Mesothelial cell of epicardium (in vitro differentiated cells): ENCODE results near the gene IL12B. TPM values are rescaled to one million over a fixed set of nuclear protein-coding genes. Genes with fewer than 3 reads are reported as not detected.
"Not testable (repeated sequence)": the region's sequence is repeated elsewhere in the genome, so short reads cannot be mapped to it uniquely, and the experiment has no call there.

ENCODE experiments used
- DNase-seq, 2 experiments: peaks; one replicate each; pipeline ENCODE4 v3.0.0; 2021; ENCODE audit warnings: low spot score in 2 of 2; ENCODE audit not compliant: unreplicated experiment in 2 of 2
- H3K27ac Mint-ChIP-seq: 2 replicates; pipeline ENCODE4 v1.8.0; 2021; ENCODE audit warnings: mixed read lengths
- H3K27me3 Mint-ChIP-seq: 2 replicates; pipeline ENCODE4 v1.8.0; 2021; ENCODE audit warnings: low read depth, mixed read lengths
- H3K36me3 Mint-ChIP-seq: 2 replicates; pipeline ENCODE4 v1.8.0; 2021; ENCODE audit warnings: mixed read lengths
- H3K4me1 Mint-ChIP-seq: 2 replicates; pipeline ENCODE4 v1.8.0; 2021; ENCODE audit warnings: mixed read lengths
- H3K4me3 Mint-ChIP-seq: 2 replicates; pipeline ENCODE4 v1.8.0; 2021; ENCODE audit warnings: mild to moderate bottlenecking, moderate library complexity, mixed read lengths
- H3K9me3 Mint-ChIP-seq: 2 replicates; pipeline ENCODE4 v1.8.0; 2021; ENCODE audit warnings: mixed read lengths
- total RNA-seq: library from RNA; stranded (reverse); gene quantifications from 3 replicates; pipeline ENCODE4 v1.2.1, GENCODE V29; 2021
- TF ChIP-seq, protein P1 (sequence below): fragments of 200-600 bp; sonication (generic); IDR thresholded peaks from one replicate; pipeline ENCODE4 v1.5.0; 2021; ENCODE audit warnings: antibody characterized with exemption; ENCODE audit not compliant: unreplicated experiment

The IL12B gene
- total RNA-seq, 1 donor from 2014 or later = not detected

DNA sequence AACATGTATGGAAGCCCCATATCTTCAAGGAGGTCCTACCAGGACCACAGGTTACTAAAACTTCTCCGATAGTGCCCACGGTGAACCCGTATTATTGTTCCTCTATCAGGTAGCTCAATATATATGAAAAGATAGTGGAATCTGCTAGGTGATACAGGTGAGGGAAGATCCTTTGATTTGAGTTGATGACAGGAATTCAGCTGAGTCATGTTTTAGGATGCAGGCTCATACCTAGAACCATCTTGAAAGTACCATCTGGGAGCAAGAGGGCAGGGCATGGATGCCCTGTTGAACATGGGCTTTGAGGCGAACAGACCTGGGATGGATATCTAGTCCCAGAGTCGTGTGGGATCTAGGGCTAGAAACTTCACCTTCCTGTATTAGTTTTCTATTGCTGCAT is 35.4 kb downstream of the IL12B start:
- H3K4me3 Mint-ChIP-seq = no peak overlapping the region
- H3K4me1 Mint-ChIP-seq = peaks cover under 1% of the 10 kb centered on the region
- TF ChIP-seq, protein P1, sequence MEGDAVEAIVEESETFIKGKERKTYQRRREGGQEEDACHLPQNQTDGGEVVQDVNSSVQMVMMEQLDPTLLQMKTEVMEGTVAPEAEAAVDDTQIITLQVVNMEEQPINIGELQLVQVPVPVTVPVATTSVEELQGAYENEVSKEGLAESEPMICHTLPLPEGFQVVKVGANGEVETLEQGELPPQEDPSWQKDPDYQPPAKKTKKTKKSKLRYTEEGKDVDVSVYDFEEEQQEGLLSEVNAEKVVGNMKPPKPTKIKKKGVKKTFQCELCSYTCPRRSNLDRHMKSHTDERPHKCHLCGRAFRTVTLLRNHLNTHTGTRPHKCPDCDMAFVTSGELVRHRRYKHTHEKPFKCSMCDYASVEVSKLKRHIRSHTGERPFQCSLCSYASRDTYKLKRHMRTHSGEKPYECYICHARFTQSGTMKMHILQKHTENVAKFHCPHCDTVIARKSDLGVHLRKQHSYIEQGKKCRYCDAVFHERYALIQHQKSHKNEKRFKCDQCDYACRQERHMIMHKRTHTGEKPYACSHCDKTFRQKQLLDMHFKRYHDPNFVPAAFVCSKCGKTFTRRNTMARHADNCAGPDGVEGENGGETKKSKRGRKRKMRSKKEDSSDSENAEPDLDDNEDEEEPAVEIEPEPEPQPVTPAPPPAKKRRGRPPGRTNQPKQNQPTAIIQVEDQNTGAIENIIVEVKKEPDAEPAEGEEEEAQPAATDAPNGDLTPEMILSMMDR = no peak
- H3K27me3 Mint-ChIP-seq = no peaks in the 10 kb centered on the region
- no peak overlapping the region for H3K27ac Mint-ChIP-seq
- DNase-seq = no peak
- H3K36me3 Mint-ChIP-seq = no peaks in the 10 kb centered on the region
- H3K9me3 Mint-ChIP-seq = peaks cover 20% of the 10 kb centered on the region

DNA sequence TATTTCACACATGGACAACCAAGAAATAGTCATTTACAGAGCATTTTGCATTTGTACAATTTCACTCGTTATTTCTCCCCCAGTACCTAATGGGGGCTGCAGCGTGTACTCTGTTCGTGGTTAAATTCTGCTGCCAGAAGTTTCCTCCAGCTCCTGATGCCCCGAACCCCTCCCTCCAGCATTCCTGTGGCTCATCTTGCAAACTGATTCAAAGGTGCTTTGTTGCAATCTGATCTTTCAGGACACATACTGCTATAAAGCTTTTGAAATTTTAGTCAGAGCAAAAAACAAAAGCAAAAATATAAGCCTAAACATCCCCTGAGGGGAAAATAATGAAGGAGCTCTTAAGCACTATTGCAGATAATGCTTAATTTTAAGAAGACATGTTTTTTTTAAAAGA is 39.5 kb downstream of the IL12B start:
- H3K27me3 Mint-ChIP-seq = no peaks in the 10 kb centered on the region
- TF ChIP-seq, protein P1 = no peak
- H3K4me1 Mint-ChIP-seq = no peaks in the 10 kb centered on the region
- DNase-seq = no peak
- no peaks in the 10 kb centered on the region for H3K9me3 Mint-ChIP-seq
- no peak overlapping the region for H3K4me3 Mint-ChIP-seq
- H3K27ac Mint-ChIP-seq = no peak overlapping the region
- H3K36me3 Mint-ChIP-seq = no peaks in the 10 kb centered on the region

DNA sequence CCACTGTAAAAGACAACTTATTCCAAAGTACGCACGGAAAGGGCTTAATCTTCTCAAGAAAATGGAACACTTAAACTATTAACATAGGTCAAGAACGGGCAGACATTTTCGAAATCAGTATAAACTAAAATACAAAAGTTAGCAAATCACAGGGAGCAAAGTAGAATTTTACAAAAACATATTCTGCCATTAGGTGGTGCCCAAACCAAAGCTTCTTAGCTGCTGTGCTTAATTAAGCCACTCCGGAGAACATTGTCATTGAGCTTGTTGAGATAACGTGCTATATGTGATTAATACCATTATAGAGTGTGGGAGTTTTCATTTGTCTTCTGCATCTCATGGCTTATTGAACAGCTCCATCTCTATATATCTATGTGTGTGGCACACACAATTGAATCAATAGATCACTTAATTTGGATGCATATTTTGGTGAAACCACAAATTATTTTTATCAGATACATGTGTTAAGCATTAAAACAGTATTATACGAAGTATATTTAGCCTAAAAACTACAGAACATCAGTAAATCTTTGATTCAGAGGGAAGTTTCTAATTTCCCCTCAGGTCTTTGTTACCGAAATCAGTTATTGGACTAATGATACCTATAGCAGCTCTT is 43.8 kb downstream of the IL12B start:
- Mint-ChIP-seq H3K4me3 (no peak overlapping the region), H3K4me1 (no peaks in the 10 kb centered on the region), H3K9me3 (no peaks in the 10 kb centered on the region), H3K36me3 (no peaks in the 10 kb centered on the region), H3K27me3 (no peaks in the 10 kb centered on the region), H3K27ac (no peak overlapping the region)
- no peak for DNase-seq
- TF ChIP-seq, protein P1 = no peak

DNA sequence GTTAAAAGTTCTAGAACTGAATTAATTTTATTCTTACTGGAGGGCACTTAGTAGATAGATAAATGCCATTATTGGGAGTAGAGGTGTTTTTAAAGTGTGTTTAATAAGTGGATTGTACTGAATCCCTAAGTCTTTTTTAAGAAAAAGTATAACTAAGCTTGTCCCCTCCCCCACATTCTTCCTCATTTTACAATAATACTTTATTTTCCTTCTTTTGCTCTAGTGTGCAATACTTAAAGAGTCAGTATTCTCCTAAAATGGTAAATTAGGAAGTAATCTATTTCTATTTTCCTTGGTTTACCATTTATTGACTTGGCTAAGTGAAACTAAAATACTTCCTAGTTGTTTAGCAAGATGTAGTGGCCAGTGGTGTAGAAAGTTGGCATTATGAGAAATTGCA is 55.6 kb downstream of the IL12B start:
- Mint-ChIP-seq H3K4me3 (no peak overlapping the region), H3K36me3 (peaks cover 41% of the 10 kb centered on the region), H3K27ac (no peak overlapping the region), H3K27me3 (no peaks in the 10 kb centered on the region), H3K9me3 (no peaks in the 10 kb centered on the region), H3K4me1 (no peaks in the 10 kb centered on the region)
- TF ChIP-seq, protein P1 = no peak
- DNase-seq = no peak

DNA sequence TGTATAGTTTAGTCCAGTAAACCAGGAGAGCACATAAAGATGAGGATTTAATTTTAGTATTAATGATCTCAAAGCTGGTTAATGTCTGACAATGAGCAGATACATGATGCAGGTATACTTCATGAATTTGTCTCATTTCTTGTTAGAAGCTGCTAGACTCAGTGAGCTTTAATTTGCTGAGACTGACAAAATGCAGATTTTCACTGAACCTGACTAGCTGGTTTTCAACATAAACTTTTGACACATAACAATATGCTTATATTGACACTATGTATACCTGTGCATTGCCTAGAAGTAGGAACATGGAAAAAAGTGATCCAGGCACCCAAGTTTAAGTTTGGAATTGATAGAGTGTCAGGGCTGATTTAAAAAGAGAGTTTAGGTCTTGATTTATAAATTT is 56.4 kb downstream of the IL12B start:
- DNase-seq = no peak
- H3K27ac Mint-ChIP-seq = no peak overlapping the region
- TF ChIP-seq, protein P1 = no peak
- H3K4me3 Mint-ChIP-seq = no peak overlapping the region
- peaks cover 39% of the 10 kb centered on the region for H3K36me3 Mint-ChIP-seq
- H3K9me3 Mint-ChIP-seq = no peaks in the 10 kb centered on the region
- no peaks in the 10 kb centered on the region for H3K4me1 Mint-ChIP-seq
- no peaks in the 10 kb centered on the region for H3K27me3 Mint-ChIP-seq

DNA sequence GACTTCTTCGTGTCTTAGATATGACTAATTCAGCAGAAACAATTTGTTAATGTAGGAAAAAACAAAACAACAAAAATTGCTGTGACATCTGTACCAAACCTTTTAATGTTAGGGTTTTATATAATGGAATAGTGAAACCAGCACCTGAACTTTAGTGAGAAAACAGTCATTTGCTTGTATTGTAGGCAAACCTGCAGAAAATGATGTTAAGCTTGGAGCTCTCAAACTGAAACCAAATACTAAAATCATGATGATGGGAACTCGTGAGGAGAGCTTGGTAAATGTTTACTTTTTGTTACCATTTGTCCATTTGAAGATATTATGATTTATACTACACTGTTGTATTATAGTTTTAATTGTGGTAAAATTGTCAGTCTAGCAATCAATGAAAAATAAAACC is 60.6 kb downstream of the IL12B start:
- H3K4me1 Mint-ChIP-seq = no peaks in the 10 kb centered on the region

DNA sequence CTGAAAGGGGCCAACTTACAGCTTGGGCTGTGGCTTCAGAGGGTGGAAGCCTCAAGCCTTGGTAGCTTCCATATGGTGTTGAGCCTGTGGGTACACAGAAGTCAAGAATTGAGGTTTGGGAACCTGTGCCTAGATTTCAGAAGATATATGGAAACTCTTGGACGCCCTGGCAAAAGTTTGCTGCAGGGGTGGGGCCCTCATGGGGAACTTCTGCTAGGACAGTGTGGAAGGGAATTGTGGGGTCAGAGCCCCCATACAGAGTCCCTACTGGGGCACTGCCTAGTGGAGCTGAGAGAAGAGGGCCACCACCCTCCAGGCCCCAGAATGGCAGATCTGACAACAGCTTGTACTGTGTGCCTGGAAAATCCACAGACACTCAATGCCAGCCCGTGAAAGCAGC is 63.5 kb downstream of the IL12B start:
- not testable (repeated sequence) for H3K4me3 Mint-ChIP-seq, H3K27ac Mint-ChIP-seq, DNase-seq, H3K27me3 Mint-ChIP-seq, H3K9me3 Mint-ChIP-seq
- Mint-ChIP-seq H3K4me1 (peaks cover 17% of the 10 kb centered on the region), H3K36me3 (peaks cover 17% of the 10 kb centered on the region)

More for the DNA sequence above, 60.6 kb downstream of the IL12B start:
- TF ChIP-seq, protein P1 = no peak
- DNase-seq = no peak
- Mint-ChIP-seq H3K27ac (no peak overlapping the region), H3K36me3 (peaks cover 26% of the 10 kb centered on the region), H3K27me3 (no peaks in the 10 kb centered on the region), H3K9me3 (peaks cover 3% of the 10 kb centered on the region), H3K4me3 (no peak overlapping the region)
